Skeletal muscle cell (primary cell): ENCODE results near the gene TTBK2.
"Not testable (repeated sequence)": the region's sequence is repeated elsewhere in the genome, so short reads cannot be mapped to it uniquely, and the experiment has no call there.

Source experiments
- DNase-seq: peaks from one replicate; pipeline ENCODE4 v3.0.0-alpha.2; 2010; ENCODE audit warnings: low read depth
- H3K4me3 ChIP-seq: 2 replicates; pipeline ENCODE4 v1.5.1; 2011; ENCODE audit warnings: low read depth, mild to moderate bottlenecking, control low read depth, low read length, moderate library complexity

TTBK2 gene

DNA sequence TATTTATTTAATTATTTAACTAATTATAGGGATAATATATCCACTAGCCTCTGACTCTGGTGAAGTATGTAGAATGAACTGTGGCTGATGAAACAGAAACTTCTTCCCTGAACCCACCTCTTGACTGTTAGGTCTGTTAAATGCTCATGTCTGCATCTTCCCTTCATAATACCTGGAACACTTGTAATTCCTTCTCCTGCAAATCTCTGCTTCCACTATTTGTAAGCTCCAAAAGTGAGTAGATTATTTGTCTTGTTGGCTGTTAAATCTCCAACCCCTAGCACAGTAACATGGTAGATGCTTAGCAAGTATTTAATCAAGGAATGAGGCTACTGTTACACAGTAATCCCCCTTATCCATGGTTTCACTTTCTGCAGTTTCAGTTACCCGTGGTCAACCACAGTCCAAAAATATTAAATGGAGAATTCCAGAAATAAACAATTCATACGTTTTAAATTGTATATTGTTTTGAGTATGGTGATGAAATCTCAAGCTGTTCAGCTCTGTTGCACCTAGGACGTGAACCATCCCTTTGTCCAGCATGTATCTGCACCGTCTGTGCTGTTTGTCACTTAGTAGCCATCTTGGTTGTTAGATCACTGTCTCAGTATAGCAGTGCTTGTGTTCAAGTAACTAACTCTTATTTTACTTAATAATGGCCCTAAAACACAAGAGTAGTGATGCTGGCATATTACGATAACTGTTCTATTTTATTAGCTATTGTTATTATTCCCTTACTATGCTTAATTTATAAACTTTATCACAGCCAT lies 5.7 kb downstream of the TTBK2 start:
- DNase-seq = no peak
- H3K4me3 ChIP-seq = peak overlapping the region; percentile 2

DNA sequence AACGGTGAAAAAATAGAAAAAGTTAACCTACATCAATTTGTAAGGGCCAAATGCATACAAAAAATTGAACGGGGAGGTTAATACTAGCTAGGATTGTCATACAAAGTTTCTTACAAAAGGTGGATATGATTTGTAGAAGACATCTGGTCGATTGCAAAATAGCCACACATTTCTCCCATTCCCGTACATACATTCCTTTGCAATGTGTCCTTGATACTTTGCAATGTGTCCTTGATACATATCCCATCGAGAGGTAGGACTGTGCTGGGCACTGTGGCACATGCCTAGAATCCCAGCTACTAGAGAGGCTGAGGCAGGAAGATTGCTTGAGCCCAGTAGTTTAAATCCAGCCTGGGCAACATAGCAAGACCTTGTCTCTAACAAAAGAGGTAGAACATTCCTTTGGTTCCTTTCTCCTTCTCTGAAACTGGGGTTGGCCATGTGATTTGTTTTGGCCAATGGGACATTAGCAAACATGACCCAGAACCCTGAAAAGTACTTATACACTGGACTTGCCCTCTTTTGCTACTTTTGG lies 9.5 kb downstream of the TTBK2 start:
- no peak for DNase-seq
- no peak overlapping the region for H3K4me3 ChIP-seq

DNA sequence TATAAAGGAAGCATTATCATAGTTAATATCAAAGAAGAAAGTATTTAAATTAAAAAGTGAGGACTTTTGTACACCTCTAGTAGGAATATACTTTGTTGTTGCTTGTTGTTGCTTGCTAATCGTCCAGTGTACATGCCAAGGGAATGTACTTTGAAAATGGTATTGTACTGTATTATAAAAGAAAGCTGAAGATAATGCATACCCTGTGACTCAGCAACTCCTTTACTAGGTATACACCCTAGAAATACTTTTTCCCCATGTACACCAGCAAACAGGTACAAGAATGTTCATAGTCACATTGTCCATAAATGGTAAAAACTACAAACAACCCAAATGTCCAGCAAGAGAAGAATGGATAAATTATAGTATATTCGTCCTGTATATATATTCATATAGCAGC lies 12.0 kb downstream of the TTBK2 start:
- H3K4me3 ChIP-seq = no peak overlapping the region
- no peak for DNase-seq

DNA sequence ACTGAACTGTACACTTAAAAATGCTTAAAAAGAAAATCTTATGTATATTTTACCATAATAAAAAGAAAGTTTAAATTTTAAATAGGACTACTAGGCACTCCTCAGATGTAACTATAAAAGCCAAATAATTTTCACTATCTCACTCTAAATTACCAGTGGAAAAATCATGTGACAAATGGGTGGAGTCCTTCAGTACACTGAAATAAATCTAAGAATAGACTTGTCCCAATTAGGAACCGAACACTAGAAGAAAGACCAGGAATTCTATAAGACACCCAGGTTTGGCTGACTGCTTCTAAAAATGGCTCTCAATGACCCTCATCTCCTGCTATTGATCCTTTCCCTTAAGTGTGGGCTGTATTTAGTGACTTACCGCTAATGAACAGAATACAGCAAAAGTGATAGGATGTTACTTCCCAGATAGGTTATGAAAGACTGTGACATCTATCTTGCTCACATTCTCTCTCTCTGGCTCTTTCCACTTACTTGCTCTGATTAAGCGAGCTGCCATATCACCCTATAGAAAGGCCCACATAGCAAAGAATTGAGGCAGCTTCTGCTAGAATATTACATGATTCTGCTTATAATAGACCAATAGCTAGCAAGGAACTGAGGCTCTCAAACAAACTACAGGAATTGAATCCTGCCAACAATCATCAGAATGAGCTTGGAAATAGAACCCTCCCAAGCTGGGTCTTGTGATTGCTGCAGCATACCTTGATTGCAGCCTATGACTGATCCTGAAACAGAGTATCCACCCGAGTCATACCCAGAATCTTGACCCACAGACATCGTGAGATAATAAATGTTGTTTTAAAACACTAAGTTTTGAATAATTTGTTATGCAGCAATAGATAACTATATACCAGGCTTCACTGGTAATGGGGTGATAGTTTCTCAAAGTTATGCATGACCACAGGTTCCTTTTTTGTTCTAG lies 16.9 kb downstream of the TTBK2 start:
- no peak overlapping the region for H3K4me3 ChIP-seq
- DNase-seq = no peak

DNA sequence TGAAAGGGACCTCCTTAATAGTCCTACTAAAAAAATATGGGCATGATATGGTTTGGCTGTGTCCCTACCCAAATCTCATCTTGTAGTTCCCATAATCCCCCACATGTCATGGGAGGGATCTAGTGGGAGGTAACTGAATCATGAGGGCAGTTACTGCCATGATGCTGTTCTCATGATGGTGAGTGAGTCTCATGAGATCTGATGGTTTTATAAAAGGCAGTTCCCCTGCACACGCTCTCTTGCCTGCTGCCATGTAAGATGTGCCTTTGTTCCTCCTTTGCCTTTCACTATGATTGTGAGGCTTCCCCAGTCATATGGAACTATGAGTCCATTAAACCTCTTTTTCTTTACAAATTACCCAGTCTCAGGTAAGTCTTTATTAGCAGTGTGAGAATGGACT lies 26.7 kb downstream of the TTBK2 start:
- H3K4me3 ChIP-seq, DNase-seq: not testable (repeated sequence)

DNA sequence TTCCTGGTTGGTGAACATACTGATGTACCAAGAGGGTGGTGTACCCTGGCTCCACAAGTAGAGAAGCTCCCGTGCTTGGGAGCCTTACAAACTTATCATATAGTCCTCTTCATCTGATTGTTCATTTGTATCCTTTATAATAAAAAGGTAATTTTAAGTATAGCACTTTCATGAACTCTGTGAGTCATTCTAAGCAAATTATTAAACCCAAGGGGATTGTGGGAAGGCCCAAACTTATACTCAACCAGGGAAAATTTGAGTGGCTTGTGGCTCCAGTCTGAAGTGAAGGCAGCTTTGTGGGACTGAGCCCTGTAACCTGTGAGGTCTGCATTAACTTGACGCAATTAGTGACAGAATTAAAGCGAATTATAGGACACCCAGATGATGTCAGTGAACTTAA lies 29.0 kb downstream of the TTBK2 start:
- DNase-seq = peak; percentile 10
- H3K4me3 ChIP-seq = no peak overlapping the region

DNA sequence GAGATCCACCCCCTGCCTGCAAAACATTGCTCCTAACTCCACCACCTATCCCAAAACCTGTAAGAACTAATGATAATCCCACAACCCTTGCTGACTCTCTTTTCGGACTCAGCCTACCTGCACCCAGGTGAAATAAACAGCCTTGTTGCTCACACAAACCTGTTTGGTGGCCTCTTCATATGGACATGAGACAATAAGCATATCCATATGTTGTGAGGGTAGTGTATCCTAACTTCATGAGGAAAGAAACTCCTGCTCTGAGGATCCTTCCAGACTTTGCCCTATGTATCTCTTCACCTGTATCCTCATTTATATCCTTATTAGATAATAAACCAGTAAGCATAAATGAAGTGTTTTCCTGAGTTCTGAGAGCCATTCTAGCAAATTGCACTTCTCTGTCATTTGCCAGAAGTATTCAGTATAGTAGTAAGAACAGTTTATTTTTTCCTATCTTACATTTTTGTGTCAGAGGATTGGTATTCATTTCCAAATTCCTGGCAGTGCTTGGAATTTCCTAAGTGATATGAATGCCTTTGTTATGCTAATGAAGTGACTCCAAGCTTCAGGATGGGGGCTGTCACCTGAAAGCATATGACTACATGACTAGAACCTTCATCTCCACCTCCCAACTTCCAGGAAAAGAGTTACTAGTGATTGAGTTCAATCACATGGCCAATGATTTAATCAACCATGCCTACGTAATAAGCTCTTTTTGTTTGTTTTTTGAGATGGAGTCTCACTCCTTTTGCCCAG lies 30.2 kb downstream of the TTBK2 start:
- H3K4me3 ChIP-seq = no peak overlapping the region
- peak; percentile 4 for DNase-seq

DNA sequence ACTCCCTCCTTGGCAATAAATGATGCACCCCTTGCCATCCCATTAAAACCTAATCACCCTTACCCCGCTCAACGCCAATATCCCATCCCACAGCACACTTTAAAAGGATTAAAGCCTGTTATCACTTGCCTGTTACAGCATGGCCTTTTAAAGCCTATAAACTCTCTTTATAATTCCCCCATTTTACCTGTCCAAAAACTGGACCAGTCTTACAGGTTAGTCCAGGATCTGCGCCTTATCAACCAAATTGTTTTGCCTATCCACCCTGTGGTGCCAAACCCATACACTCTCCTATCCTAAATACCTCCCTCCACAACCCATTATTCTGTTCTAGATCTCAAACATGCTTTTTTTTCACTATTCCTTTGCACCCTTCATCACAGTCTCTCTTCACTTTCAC lies 33.2 kb downstream of the TTBK2 start:
- H3K4me3 ChIP-seq, DNase-seq: not testable (repeated sequence)

DNA sequence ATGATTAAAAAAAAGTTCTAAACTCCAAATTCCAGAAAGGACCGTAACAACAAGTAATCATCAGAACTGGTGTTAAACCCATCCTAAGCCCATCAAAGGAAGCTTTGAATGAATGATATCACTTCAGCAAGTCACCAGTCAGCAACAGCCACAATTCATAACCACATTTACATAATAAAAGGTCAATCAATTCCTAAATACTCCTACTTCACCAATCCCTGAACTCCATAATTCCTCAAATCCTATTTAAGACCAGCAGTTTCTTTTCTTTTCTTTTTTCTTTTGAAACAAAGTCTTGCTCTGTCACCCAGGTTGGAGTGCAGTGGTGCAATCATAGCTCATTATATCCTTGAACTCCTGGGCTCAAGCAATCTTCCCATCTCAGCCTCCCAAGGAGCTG lies 40.5 kb downstream of the TTBK2 start:
- DNase-seq = no peak
- no peak overlapping the region for H3K4me3 ChIP-seq

DNA sequence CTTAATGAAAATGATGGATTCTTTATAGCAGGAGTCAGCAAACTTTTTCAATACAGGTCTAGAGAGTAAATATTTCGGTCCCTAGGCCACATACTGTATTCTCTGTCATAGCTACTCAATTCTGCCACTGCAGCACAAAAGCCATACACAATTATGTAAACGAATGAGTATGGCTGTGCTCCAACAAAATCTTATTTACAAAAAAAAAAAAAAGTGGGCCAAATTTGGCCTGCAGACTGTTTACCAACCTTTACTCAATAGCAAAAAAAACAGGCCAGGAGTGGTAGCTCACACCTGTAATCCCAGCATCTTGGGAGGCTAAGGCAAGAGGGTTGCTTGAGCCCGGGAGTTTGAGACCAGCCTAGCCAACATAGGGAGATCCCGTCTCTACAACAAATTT lies 41.1 kb downstream of the TTBK2 start:
- H3K4me3 ChIP-seq = no peak overlapping the region
- DNase-seq = no peak

DNA sequence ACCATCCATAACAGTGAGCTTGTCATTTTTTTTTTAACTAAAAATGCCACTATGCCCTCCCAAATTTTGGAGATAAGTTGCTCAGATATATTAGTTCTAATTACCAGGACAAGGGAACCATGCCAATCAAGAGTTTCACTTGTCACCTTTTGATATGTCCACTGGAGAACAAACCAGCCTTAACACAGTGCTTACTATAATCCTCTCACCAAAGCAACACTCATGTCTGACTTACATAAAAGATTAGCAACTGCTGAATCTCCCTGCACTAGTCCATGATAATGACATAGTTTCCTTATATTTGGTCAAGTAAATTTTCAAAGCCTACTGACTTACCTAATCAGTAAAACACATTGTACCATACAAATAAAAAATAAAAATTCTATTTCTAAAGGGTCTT lies 44.4 kb downstream of the TTBK2 start:
- H3K4me3 ChIP-seq = no peak overlapping the region
- no peak for DNase-seq

DNA sequence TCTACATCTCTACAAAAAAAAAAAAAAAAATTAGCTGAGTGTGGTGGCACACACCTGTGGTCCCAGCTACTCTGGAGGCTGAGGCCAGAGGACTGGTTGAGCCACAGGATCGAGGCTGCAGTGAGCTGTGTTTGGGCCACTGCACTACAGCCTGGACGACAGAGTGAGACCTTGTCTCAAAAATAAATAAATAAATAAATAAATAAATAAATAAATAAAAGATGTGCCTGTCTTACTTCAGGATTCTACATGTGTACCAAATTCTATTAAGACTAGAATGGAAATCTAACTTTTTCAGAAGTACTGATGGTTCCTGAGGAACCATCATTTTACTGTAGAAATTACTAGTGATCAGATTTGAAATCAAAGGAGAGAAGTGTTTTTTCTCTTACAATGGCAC lies 51.9 kb downstream of the TTBK2 start:
- no peak for DNase-seq
- H3K4me3 ChIP-seq = no peak overlapping the region

DNA sequence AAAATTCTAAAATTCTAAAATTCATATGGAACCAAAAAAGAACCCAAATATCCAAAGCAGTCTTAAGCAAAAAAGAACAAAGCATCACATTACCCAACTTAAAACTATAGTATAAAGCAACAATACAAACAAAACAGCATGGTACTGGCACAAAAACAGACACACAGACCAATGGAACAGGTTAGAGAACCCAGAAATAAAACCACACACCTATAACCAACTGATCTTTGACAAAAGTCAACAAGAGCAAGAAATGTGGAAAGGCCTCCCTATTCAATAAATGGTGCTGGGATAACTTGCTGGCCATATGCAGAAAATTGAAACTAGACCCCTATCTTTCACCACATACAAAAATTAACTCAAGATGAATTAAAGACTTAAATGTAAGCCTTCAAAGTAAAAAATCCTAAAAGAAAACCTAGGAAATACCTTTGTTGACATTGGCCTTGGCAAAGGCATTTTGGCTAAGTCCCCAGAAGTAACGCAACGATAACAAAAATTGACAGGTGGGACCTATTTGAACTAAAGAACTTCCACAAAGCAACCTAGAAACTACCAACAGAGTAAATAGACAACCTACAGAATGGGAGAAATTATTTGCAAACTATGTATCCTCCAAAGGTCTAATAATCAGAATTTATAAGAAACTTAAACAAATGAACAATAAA lies 56.9 kb downstream of the TTBK2 start:
- DNase-seq = no peak
- no peak overlapping the region for H3K4me3 ChIP-seq

DNA sequence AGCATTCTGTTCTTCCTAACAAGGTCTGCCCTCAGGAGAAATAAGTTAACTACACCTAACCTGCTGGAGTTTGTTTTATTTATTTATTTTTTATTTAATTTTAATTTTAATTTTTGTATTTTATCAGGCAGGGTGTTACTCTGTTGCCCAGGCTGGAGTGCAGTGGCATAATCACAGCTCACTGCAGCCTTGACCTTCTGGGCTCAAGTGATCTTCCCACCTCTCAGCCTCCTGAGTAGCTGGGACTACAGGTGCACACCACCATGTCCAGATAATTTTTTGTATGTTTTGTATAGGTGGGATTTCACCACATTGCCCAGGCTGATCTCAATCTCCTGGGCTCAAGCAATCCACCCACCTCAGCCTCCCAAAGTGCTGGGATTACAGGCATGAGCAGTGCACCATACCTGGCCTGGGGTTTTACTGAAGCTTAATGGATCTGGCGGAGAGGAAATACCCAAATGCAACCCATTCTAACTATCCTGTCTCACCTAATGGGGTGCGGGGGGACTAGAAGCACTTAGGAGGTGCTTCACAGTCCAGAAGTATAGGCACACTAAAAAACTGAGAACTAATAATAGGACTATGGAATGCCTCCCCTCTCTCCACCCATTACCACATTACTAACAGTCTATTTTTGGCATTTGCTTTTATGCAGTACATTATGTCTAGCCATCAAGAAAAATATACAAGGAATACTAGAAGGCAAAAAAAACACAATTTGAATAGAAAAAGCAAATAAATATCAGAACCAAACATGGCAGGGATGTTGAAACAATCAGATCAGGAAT lies 61.4 kb downstream of the TTBK2 start:
- no peak for DNase-seq
- no peak overlapping the region for H3K4me3 ChIP-seq

DNA sequence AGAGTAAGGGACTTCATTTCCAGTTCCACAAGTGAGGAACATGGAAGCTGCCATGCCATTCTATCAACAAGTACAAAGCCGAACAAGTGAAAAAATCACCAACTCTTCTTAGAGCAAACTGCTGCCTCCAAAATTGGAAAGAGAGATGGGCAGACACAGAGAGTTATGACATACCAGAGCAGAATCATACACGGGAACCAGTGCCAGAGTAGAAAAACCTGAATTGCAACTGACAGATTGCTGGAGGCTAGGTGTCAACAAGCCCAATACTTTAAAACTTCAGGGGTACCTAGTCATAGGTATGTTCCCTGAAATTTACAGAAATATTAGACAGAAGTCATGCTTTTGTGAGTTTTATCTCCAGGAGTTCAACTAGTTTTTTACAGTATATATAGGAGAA lies 62.0 kb downstream of the TTBK2 start:
- no peak overlapping the region for H3K4me3 ChIP-seq
- DNase-seq = no peak

DNA sequence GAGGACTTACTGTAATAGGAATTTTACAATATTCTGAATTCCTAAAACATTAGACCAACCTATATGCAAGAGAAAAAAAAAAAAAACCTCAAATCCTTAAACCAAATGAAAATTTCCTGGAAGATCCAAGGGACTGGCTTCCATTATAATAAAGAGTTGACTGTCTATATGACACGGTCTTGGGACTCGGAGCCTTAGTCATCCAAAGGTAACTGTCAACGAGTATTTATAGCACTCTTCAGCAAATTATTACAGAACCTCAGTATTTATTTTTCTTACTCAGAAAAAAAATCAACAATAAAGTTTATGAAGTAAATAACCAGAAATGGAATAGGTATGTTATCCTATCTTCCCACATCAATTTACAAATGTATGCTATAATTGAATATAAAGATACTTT lies 66.0 kb downstream of the TTBK2 start:
- no peak for DNase-seq
- H3K4me3 ChIP-seq = no peak overlapping the region

DNA sequence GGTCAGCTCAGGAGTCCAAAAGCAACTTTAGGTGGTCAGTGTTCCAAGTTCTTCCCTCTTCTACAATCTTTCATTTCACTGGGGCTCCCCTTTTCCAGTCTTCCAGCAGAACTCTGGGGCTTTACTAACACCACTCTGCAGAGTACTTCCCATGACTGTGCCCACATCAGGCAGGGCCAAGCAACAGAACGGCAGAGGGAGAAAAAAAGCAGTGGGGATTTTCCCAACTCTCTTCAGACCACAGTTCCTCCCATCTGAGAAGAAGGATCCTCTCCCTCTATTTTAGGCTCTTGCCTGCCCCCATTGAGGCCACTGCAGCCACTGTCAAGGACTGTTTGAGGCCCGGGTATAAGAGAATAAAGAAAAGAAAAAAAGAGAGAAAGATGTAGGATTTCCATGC lies 70.7 kb downstream of the TTBK2 start:
- H3K4me3 ChIP-seq = no peak overlapping the region
- no peak for DNase-seq

DNA sequence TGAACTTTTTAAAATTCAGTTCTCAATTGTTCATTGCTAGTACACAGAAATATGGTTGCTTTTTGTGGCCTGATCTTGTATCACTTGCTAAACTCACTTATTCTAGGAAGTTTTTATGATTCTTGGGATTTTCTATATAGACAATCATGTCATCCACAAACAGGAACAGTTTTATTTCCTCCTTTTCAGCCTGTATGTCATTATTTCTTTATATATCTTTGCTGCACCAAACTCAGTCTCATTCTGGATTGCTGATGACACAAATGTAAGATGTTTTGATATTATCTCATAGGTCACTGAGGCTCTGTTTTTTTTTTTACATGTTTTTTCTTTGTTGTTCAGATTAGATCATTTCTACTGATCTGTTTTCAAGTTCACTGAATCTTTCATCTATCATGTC lies 71.7 kb downstream of the TTBK2 start:
- H3K4me3 ChIP-seq = no peak overlapping the region
- no peak for DNase-seq

DNA sequence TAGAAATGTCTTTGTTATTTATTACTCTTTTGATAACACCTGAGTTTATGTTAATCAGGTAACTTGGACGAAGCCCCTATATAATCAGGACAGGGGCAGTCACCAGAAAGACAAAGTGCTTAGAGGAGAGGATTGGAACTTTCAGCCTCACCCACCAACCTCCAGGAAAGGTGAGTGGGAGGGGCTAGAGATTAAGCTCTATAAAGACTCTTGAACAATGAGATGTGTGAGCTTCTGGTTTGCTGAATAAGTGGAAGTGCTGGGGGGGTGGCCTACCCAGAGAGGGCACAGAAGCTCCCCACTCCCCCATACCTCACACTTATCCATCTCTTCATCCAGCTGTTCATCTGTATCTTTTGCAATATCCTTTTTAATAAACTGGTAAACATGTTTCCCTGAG lies 73.9 kb downstream of the TTBK2 start:
- no peak overlapping the region for H3K4me3 ChIP-seq
- no peak for DNase-seq
